CD4-positive, alpha-beta T cell treated with Interleukin-6 at 100 ng/mL for 8 hours (primary cell): Measurements from ENCODE around the gene KCNIP1.
"Not testable (repeated sequence)": the region's sequence is repeated elsewhere in the genome, so short reads cannot be mapped to it uniquely, and the experiment has no call there.

Experiments
- DNase-seq: peaks from one replicate; pipeline ENCODE4 v3.0.0-alpha.2; 2020; ENCODE audit warnings: mixed read lengths, low spot score

The KCNIP1 gene

GRCh38 chr5:170537451-170538095 is 33.8 kb downstream of the KCNIP1 start:
- no peak for DNase-seq

DNA sequence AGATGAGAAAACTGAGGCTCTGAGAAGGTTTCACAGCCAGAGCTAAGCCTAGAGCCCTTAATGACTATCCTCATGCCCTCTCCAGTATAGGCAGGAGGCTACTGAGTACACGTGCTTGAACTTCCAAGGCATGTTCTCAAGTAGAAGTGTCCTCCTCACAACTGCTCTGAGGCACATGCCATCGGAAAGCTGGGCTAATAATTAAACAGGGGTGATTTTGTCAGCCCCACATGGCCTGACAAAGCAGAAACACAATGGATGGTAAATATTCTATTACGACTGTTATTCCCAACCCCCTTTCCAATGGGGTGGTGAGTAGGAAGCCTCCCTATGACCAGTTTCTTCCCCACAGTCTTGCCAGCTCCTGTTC is 34.3 kb downstream of the KCNIP1 start:
- no peak for DNase-seq

DNA sequence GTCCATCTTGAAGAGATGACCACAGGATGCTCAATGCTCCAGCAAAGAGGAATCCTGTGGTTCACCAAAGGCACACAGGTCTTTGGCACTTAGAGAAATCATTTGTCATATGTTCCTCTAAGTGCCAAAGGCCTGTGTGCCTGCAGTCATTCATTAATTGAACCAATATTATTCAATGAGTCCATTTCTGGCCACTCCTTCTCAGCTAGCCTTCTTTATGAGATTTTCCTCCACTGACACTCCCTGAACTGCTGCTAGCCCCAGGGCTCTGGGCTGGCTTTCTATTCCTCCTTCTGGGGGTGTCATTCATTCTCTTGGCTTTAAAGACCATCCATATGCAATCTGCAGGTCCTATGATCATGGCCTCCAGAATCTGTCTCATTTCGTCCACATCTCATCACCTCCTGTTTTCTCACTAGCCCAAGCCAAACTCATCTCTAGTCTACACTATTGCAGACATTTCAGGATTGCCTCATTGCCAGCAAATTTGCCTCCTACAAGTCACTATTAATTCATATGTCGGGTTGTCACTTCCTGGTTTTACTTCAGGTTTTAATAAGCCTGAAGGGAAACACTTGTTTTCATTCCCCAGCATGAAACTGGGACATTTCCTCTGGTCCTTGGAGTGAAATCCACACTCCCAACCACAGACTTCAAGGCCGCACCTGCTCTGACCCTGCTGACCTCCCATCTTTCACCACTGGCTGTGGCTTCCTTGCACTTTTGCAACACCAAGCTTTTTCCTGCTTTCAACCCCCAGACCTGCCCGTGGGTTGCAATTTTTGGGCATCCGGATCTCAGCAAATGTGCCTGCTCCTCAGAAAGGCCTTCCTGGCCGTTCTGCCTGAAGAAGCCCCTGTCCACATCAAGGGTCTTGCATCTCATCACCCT is 35.1 kb downstream of the KCNIP1 start:
- no peak for DNase-seq

DNA sequence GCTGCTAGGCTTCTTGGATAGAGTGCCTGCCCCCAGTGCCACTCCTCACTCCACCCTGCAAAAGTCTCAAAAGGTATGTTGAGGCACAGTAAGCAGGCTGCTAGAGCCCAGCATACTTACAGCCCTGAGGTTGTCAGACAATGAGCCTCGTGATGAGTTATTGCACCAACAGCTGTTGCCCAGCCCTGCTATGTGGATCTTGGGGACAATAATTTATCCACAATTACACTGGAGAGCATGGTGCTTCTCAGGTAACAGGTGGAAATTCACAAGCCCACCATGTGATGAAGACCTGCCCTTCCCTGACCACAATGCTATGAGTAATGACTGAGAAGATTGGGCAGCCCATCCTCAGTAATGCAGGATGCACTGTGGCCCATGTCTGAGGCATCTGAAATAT is 36.5 kb downstream of the KCNIP1 start:
- DNase-seq: no peak

DNA sequence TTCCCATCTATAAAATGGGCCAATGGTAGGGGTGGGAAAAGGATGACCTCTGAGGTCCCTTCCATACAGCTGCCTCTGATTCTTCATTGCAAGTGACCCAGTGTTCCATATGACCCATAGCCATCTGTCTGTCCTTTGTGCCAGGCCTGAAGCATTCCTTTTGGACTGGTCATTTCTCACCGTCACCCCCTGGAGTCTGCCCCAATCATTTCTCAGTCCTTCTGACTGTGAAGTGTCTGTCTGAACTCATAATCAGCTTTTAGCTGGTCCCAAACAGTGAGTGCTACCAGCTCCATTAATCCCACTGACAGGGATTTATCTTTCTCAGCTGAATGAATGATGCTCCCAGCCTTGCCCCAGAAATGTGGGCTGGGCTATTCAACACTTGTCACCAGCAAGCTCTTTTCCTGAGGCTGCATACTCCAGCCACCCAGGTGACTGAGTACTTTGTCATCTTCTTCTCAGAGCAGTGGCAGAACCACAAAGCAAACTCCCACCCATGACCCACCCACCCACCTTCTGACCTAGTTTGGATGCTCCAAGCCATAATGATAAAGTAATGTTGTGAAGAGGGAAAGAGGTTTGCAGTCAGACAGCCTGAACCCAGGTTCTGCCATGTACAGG is 37.4 kb downstream of the KCNIP1 start:
- no peak for DNase-seq

GRCh38 chr5:170542691-170543293 is 39.0 kb downstream of the KCNIP1 start:
- no peak for DNase-seq

DNA sequence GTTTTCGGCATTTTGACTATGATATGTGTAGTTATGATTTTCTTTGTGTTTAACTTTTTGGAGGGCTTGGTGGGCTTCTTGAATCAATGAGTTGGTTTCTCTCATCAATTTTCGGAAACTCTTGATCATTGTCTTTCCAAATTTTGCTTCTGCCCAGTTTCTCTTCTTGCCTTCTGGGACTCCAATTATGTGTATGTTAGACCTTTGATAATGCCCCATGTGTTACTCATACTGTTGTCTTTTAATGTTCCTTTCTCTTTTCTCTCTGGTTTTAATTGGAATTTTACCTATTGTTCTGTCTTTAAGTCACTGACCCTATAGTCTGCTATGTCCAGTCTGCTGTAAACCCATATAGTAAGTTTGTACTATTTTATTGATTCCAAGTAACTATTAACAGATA is 41.5 kb downstream of the KCNIP1 start:
- DNase-seq: no peak

DNA sequence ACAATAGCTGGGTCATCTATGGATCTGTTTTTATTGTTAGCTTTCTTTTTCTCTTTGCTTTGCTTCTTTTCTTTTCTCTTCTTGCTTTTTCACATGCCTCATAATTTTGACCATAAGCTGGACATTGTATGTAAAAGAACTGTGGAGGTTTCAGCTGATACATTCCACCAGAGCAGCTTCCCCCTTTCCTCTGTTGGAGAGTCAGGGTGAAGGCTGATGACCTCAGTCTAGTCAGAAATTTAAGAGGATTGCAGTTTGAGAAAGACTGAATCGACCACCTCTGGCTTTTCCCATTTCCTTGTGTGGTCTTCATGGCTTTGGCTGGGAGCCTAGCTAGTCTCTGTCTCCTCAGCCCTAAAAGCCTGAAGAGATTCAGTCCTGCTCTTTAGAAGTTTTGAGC is 42.0 kb downstream of the KCNIP1 start:
- no peak for DNase-seq

- no peak for DNase-seq
Measured at GRCh38 chr5:170546282-170546681, 42.5 kb downstream of the KCNIP1 start.

GRCh38 chr5:170550382-170550781 is 46.6 kb downstream of the KCNIP1 start:
- DNase-seq: not testable (repeated sequence)

GRCh38 chr5:170551076-170551475 is 47.3 kb downstream of the KCNIP1 start:
- DNase-seq: no peak

GRCh38 chr5:170551622-170552021 is 47.8 kb downstream of the KCNIP1 start:
- no peak for DNase-seq

GRCh38 chr5:170552621-170553115 is 48.8 kb downstream of the KCNIP1 start:
- DNase-seq: no peak

- DNase-seq: no peak
Measured at GRCh38 chr5:170553218-170553617, 49.4 kb downstream of the KCNIP1 start.

DNA sequence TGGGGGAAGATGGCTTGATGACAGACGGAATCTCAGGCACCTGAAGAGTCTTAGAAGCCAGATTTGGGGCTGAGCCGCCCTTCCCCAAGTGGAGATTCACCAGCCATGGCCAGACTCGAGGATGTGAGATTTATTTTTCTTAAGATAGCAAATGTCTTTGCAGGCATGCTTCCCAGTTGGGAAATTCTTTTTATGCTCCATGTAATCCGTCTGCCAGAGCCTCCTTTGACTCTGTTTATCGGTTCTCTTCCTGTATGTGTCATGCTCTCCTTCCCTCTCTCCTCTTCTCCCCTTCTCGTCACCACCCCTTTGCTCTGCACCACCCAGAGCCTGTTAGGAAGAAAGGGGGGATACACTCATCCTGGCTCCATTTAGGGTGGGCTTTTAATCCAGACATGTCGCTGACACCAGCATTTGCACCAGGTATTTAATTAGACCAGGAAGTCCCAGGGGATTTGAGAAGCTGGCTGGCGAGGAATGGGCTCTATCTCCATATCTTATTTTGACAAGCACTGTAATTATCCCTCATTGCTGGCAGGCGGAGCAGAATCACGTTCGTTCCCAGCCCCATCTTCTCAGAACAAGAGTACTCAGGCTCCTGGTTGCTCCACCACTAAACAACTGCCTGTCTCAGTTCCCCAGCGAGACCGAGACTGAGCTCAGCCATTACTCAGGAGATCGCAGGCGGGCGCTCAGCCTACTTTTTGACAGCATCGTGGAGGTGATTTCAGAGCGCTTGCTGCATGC is 50.9 kb downstream of the KCNIP1 start:
- DNase-seq: no peak

DNA sequence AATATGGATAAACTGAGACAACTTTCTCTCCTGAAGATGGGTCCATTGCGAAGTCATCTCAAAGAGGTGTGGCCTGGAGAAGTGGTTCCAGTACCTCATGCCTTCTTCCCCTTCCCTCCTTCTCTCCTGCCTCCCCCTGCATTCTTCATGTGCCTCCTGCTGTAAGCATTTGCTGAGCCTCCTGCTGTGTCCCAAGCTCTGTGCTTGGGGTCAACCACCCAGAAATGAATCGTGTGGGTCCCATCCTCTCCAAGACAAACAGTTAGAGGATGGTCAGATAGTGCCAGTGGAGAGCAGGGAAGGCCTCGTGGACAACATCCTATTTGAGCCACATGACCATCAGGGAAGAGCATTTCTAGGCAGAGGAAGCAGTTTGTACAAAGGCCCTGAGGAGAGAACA is 53.5 kb downstream of the KCNIP1 start:
- no peak for DNase-seq

DNA sequence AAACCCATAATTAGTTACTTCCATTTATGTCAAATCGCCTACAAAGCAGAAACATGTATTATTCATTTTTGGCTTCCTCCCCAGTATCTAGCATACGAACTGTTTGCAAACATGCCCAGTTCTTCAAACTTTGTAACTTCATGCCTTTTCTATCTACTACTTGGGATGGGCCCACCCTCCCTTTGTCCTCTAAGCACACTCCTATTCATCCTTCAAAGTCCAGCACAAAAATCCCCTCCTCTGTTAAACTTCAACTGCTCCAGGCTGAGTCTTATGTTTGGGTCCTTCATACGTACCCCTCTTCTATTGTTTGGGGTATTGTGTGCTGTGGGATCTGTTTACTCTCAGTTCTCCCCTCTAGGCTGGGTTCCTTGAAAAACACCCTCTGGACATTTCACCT is 55.5 kb downstream of the KCNIP1 start:
- DNase-seq: no peak

DNA sequence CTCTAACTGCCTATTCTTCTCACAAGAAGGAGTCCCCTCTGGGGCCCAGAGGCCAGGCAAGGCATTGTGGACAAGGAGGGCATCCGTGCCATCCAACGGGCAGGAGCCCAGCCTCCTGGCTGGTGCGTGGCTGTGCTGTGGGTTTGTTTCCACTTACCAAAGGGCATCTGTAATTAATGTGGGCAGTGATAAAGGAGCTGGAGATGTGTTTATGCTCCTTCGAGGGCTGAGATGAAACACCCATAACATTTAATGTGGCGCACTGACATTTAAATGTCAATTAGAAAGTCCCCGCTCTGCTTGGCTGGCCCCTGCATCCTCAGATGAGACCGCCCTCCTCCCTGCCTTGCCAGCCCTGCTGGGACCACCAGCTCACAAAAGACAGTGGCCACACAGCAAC is 57.1 kb downstream of the KCNIP1 start:
- DNase-seq: no peak

DNA sequence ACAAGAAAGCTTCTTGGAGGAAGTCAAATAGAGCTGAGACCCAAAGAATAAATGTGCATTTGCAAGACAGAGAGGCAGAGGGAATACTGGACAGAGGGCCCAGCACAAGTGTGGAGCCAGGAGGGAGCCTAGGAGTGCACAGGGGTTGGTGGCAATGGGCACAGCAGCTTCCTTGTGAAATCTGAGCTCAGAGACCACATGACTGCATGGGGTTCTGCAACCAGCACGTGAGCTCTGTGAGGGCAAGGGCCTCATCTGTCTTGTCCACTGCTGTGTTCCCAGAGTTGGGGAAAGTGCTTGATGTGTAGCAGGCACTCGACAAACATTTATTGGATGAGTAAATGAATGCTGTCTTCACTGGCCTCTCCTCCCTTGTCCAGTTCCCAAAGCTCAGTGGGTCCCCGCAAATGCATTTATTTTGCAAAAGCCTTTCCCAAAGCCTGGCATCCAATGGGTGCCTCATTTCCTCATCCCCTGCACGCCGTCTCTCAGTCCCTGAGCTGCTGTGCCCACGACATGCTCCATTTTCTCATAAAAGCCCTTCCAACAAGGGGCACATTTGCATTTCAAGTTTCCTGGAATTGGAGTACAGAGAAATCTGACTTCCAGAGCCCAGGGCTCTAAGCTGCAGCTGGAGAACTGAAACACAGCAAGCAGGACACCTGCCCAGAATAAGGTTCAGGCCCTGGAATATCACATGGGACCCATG is 58.5 kb downstream of the KCNIP1 start:
- no peak for DNase-seq

DNA sequence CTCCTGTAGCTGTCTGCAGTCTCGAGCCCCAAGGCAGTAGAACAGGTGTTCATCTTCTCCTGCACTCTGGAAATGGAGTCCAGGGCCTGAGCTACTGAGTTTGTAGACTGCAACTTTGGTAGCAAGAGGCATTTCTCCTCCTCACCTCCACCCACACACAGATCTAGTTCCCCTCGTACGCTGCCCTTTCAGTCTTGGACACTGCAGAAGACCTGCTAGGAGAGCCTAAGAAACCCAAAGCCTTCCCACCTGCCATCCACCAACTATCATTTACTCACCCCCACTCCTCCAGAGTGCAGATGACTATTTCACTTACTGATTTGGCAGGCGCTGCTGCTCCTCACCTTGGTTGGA is 59.0 kb downstream of the KCNIP1 start:
- DNase-seq: no peak

- DNase-seq: no peak
Measured at GRCh38 chr5:170563824-170564567, 60.2 kb downstream of the KCNIP1 start.
